Spleen (tissue), 11 donors: ENCODE results near the gene CCDC137. TPM values are rescaled to one million over a fixed set of nuclear protein-coding genes. Genes with fewer than 3 reads are reported as not detected.

Experiments
- DNase-seq: peaks from one replicate; pipeline ENCODE4 v3.0.0-alpha.2; 2020
- H3K27ac ChIP-seq, 8 donors: fragments of 200-600 bp; sonication (generic) in 7 of 8; 1 replicate in 4 of 8; 2 replicates in 4 of 8; pipeline versions ENCODE4 v1.5.0 to v1.8.0; 2016 to 2021; ENCODE audit warnings: inconsistent platforms in 4 of 8, mild to moderate bottlenecking in 4 of 8, moderate library complexity in 1 of 8
- H3K27me3 ChIP-seq, 7 donors: fragments of 200-600 bp; sonication (generic) in 6 of 7; replicated peaks in 1 of 7; 1 replicate in 4 of 7; 2 replicates in 3 of 7; pipeline versions ENCODE4 v1.5.0 to v1.8.0; 2016 to 2021; ENCODE audit warnings: inconsistent platforms in 3 of 7, mild to moderate bottlenecking in 1 of 7
- H3K36me3 ChIP-seq, 6 donors: fragments of 200-600 bp; sonication (generic) in 5 of 6; 1 replicate in 4 of 6; 2 replicates in 2 of 6; pipeline versions ENCODE4 v1.5.0 to v1.8.0; 2016 to 2021; ENCODE audit warnings: inconsistent platforms in 2 of 6
- H3K4me1 ChIP-seq, 6 donors: fragments of 200-600 bp; sonication (generic) in 5 of 6; 1 replicate in 3 of 6; 2 replicates in 3 of 6; pipeline versions ENCODE4 v1.5.0 to v1.8.0; 2016 to 2021; ENCODE audit warnings: inconsistent platforms in 3 of 6
- H3K4me3 ChIP-seq, 8 donors: fragments of 200-600 bp; sonication (generic) in 7 of 8; 1 replicate in 4 of 8; 2 replicates in 4 of 8; pipeline versions ENCODE4 v1.5.0 to v1.8.0; 2016 to 2021; ENCODE audit warnings: inconsistent platforms in 4 of 8, mild to moderate bottlenecking in 4 of 8, moderate library complexity in 2 of 8
- H3K9me3 ChIP-seq, 8 donors: fragments of 200-600 bp; sonication (generic) in 7 of 8; 1 replicate in 4 of 8; 2 replicates in 4 of 8; pipeline versions ENCODE4 v1.5.0 to v1.8.0; 2016 to 2021; ENCODE audit warnings: inconsistent platforms in 4 of 8
- CTCF ChIP-seq, 11 experiments: fragments of 200-600 bp in 7 of 11; fragments of 450-650 bp in 4 of 11; sonication (generic) in 4 of 11; IDR thresholded peaks in 8 of 11; conservative IDR thresholded peaks in 3 of 11; 1 replicate in 7 of 11; 2 replicates in 4 of 11; pipeline versions ENCODE4 v1.4.0 to v1.8.0; 2016 to 2021; ENCODE audit warnings: antibody characterized with exemption in 11 of 11, inconsistent platforms in 4 of 11, mild to moderate bottlenecking in 1 of 11
- POLR2A ChIP-seq, 3 donors: fragments of 450-650 bp; IDR thresholded peaks; one replicate each; pipeline ENCODE4 v1.5.1; 2017; ENCODE audit warnings: antibody characterized with exemption in 3 of 3, mild to moderate bottlenecking in 1 of 3
- POLR2AphosphoS5 ChIP-seq, 3 donors: sonication (generic); formaldehyde crosslinking; IDR thresholded peaks; one replicate each; pipeline ENCODE4 v1.5.1; 2017; ENCODE audit warnings: antibody characterized with exemption in 3 of 3
- WGBS, 5 donors: extraction: QIAGEN DNeasy Blood & Tissue Kit in 3 of 5; methylation state at CpG; one replicate each; pipeline versions ENCODE4 v1.1.5 to v1.1.7; 2013 to 2018; 5-methylcytosine and 5-hydroxymethylcytosine counted together
- intact Hi-C: fragments of 100-400 bp; cut with DNase I; formaldehyde crosslinking; loops from one replicate; pipeline ENCODE4 v1.15.0; 2023; ENCODE audit warnings: low total_unique reads
- polyA plus RNA-seq, 3 donors: library from polyadenylated mRNA; stranded (reverse); fragments of 200-250 nt; gene quantifications; one replicate each; pipeline ENCODE4 v1.2.1, GENCODE V29; 2013
- total RNA-seq, 7 donors: library from RNA; depleted of rRNA in 3 of 7; stranded (reverse); fragments of >200 nt in 3 of 7; fragmentation: NEBNext Ultra II Directional in 4 of 7; extraction: Animal tissue kit (Norgen Biotek cat#: 25700) in 4 of 7; gene quantifications; one replicate each; pipeline versions ENCODE4 v1.1.0 to v1.2.1, GENCODE V29; 2016 to 2021
- donor health status: healthy with polysubstance abuse.
- donor health status: DM: no; HTN: no; CAD: no; lungs with moderate emphysema.
- donor health status: DM: no; HTN: no; CAD: no.
- donor health status: Bipolar disorder and iron deficiency.
- donor health status: healthy.
- donor health status: DM: no; HTN: no; CAD: no.
- donor health status: DM: yes; HTN: yes; CAD: no.

The CCDC137 gene
- total and polyA plus RNA-seq, 10 donors: 10.7 to 40.1 (median 19.9) TPM

GRCh38 chr17:81710514-81711308, 44.2 kb downstream of the CCDC137 start:
- Histone ChIP-seq H3K4me1 (peaks cover 22 to 57% (median 36%) of the 10 kb centered on the region in 6 donors), H3K36me3 (peaks cover 0 to 35% (median 22%) of the 10 kb centered on the region in 6 donors), H3K27ac (peak overlapping the region in 3 of 8 donors; percentile 22 to 81 (median 77)), H3K4me3 (peak overlapping the region in 5 of 8 donors; percentile 87 to 99 (median 93)), H3K9me3 (no peaks in the 10 kb centered on the region), H3K27me3 (no peaks in the 10 kb centered on the region)
- peak; percentile 81 for DNase-seq
- TF ChIP-seq POLR2A (IDR thresholded peaks at IDR 0.05) (no peak), CTCF (IDR thresholded peaks at IDR 0.05 in 8 of 11, conservative IDR thresholded peaks at IDR 0.05 in 3 of 11) (no peak), POLR2AphosphoS5 (IDR thresholded peaks at IDR 0.05) (peak; percentile 48 to 72 (median 60))
- intact Hi-C loops: no loop called here
- WGBS, 5 donors: 5 to 27% (median 13%) methylated on average over 20 to 29 of the region's 29 CpGs

- H3K4me3 ChIP-seq: peak within 1 kb of the TSS; percentile 66 to 99 (median 90)
- intact Hi-C loops: no loop called here
- TF ChIP-seq POLR2A (IDR thresholded peaks at IDR 0.05): no peak
- TF ChIP-seq POLR2AphosphoS5 (IDR thresholded peaks at IDR 0.05): peak; percentile 50 to 81 (median 65)
- peak in 4 of 11 experiments; percentile 23 to 40 (median 26) for TF ChIP-seq CTCF (IDR thresholded peaks at IDR 0.05 in 8 of 11, conservative IDR thresholded peaks at IDR 0.05 in 3 of 11)
- H3K36me3 ChIP-seq: peaks cover 0 to 33% (median 11%) of the 10 kb centered on the region in 6 donors
- peak within 1 kb of the TSS in 5 of 8 donors; percentile 54 to 82 (median 77) for H3K27ac ChIP-seq
- WGBS, 5 donors: 0 to 1% (median 0%) methylated on average over 6 to 89 of the region's 89 CpGs
- no peaks in the 10 kb centered on the region for H3K9me3 ChIP-seq
- peak; percentile 92 for DNase-seq
- H3K27me3 ChIP-seq: no peaks in the 10 kb centered on the region
- H3K4me1 ChIP-seq: peaks cover 22 to 57% (median 34%) of the 10 kb centered on the region in 6 donors
Observed at GRCh38 chr17:81711814-81712467, 45.4 kb downstream of the CCDC137 start, which contains the start of gene SLC25A10. Gene SLC25A10, plus strand, starts transcription at chr17:81712284. Its CDS starts 143 bp downstream, at chr17:81712427.

- intact Hi-C loops: no loop called here
- no peaks in the 10 kb centered on the region for H3K27me3 ChIP-seq
- 3 to 9% (median 4%) methylated on average over 15 to 41 of the region's 41 CpGs for WGBS, 5 donors
- peaks cover 22 to 57% (median 34%) of the 10 kb centered on the region in 6 donors for H3K4me1 ChIP-seq
- TF ChIP-seq POLR2A (IDR thresholded peaks at IDR 0.05) (no peak), POLR2AphosphoS5 (IDR thresholded peaks at IDR 0.05) (no peak), CTCF (IDR thresholded peaks at IDR 0.05 in 8 of 11, conservative IDR thresholded peaks at IDR 0.05 in 3 of 11) (no peak)
- peak overlapping the region; percentile 66 to 99 (median 90) for H3K4me3 ChIP-seq
- peaks cover 0 to 33% (median 5%) of the 10 kb centered on the region in 6 donors for H3K36me3 ChIP-seq
- H3K27ac ChIP-seq: peak overlapping the region in 4 of 8 donors; percentile 54 to 82 (median 79)
- DNase-seq: no peak
- H3K9me3 ChIP-seq: no peaks in the 10 kb centered on the region
Observed at GRCh38 chr17:81712468-81713003, 46.0 kb downstream of the CCDC137 start.
